Measurements from ENCODE around the gene HPS1. TPM values are rescaled to one million over a fixed set of nuclear protein-coding genes. Genes with fewer than 3 reads are reported as not detected.

The HPS1 gene
- total and polyA plus RNA-seq, 10 of the 15 experiments (the other 5 are each of a cell fraction or from before 2014, with no cell fraction given), result 27.1 to 138 (median 54.8) TPM

DNA sequence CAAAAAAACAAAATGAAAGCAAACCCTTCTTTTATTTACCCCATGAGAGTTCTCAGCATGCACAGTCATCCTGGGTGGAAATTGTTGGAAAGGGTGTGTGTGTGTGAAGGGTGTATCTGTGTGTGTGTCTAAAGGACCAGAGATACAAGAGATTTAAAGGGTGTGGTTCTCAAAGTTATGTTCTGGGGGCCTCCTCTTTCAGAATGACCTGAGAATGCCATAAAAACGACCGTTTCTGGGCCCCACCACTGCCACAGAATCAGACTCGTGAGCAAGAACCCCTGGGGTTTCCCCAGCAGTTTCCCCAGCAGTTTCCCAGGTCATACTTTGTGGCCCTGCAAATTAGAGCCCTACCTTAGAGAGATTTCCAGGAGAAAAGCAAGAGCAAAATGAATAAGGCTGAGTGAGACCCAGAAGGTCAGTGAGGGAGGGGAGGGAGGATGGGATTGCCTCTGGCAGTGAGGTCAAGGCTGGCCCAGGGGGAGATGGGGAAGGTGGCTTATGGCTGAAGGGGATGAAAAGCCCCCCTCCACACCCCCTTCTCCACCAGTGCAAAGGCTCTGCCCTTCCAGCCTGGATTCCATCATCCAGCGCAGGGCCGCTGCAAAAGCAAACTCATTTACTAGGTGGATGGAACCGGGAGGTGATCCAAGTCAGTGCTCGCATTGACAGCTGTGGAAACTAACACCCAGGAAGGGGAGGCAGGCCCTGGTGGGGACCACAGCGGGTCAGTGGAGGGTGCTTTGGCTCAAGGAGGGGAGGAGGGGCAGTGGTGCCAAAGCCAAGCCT, 42.0 kb downstream of the HPS1 start:
- in situ Hi-C loops (cut with MboI) (no loop called here), intact Hi-C loops (cut with micrococcal nuclease; ENCODE audit: unreplicated experiment) (no loop called here)
- POLR2A ChIA-PET, result interaction anchor here (1.0 to 1.3 kb wide), 2 partner anchors 21 to 41 kb away, joined by 3 read pairs; no protein-coding TSS in a partner anchor
- Histone ChIP-seq H2AFZ (ENCODE audit: control insufficient read depth, low read depth, low read length) (peak overlapping the region; percentile 20), H3K4me1 (ENCODE audit: control insufficient read depth, insufficient read depth, low read length) (peaks cover 29% of the 10 kb centered on the region), H3K4me3 (peak overlapping the region; percentile 37; the same call in 1 of the 2 replicates), H4K20me1 (ENCODE audit: control insufficient read depth, insufficient read depth) (no peaks in the 10 kb centered on the region), H3K9me3 (replicated peaks; ENCODE audit: control insufficient read depth, insufficient read depth, low read length) (no peaks in the 10 kb centered on the region), H3K9ac (ENCODE audit: control insufficient read depth, insufficient read depth, low read length) (peak overlapping the region; percentile 22), H3K79me2 (ENCODE audit: control insufficient read depth, insufficient read depth, low read length) (no peaks in the 10 kb centered on the region), H3K27ac (ENCODE audit: control insufficient read depth, insufficient read depth) (peak overlapping the region; percentile 72), H3K4me2 (ENCODE audit: control insufficient read depth, insufficient read depth) (peak overlapping the region; percentile 64), H3K27me3 (replicated peaks in 1 of 2; ENCODE audit: control insufficient read depth in 2 of 2, insufficient read depth in 2 of 2, low read length in 1 of 2) (no peaks in the 10 kb centered on the region), H3K36me3 (ENCODE audit: control insufficient read depth in 2 of 2, insufficient read depth in 2 of 2, low read length in 1 of 2) (no peaks in the 10 kb centered on the region)
- WGBS (ENCODE audit: insufficient coverage, insufficient replicate concordance, low lambda C conversion rate, missing lambda C conversion rate), result 52% methylated on average over 8 of the region's 8 CpGs
- SMC1A ChIA-PET (ENCODE audit: uncharacterized antibody, unreplicated experiment), result interaction anchor here (0.8 to 2.3 kb wide), 6 partner anchors 8 to 236 kb away, joined by 3 to 11 read pairs (median 4); partner anchors contain the start of gene PYROXD2
- FAIRE-seq (no peak), DNase-seq (ENCODE audit: low read depth, low spot score) (no peak), ATAC-seq (peak; percentile 76)
- no TSS peak for BruUV-seq (replicated peaks)
- CTCF ChIA-PET, result interaction anchor here (0.7 to 1.8 kb wide), 6 partner anchors 9 to 160 kb away, joined by 3 to 16 read pairs (median 3); no protein-coding TSS in a partner anchor
- RAD21 ChIA-PET (ENCODE audit: unreplicated experiment), result interaction anchor here (0.9 to 1.6 kb wide), 6 partner anchors 10 to 263 kb away, joined by 3 to 7 read pairs (median 4); partner anchors contain the start of gene PYROXD2
- TF ChIP-seq TCF12 (IDR thresholded peaks at IDR 0.05; ENCODE audit: low read depth, low read length) (0 out of 2 replicates have a peak, but pooled peaks have one; percentile 25), ZSCAN29 (IDR thresholded peaks at IDR 0.05) (no peak), ZNF207 (IDR thresholded peaks at IDR 0.05; ENCODE audit: borderline replicate concordance) (no peak), ATF7 (IDR thresholded peaks at IDR 0.05; ENCODE audit: low read depth) (0 out of 2 replicates have a peak, but pooled peaks have one; percentile 12), RELA (IDR thresholded peaks at IDR 0.05; ENCODE audit: borderline replicate concordance, partially characterized antibody) (peak; percentile 64), MLLT1 (IDR thresholded peaks at IDR 0.05) (no peak), WRNIP1 (IDR thresholded peaks at IDR 0.05; ENCODE audit: borderline replicate concordance, low read depth, low read length) (no peak), USF2 (IDR thresholded peaks at IDR 0.05; ENCODE audit: borderline replicate concordance, low read depth, low read length) (no peak), SMARCA5 (IDR thresholded peaks at IDR 0.05) (no peak), NFIC (IDR thresholded peaks at IDR 0.05; ENCODE audit: low read depth, low read length) (0 out of 2 replicates have a peak, but pooled peaks have one; percentile 43), CREB1 (IDR thresholded peaks at IDR 0.05; ENCODE audit: low read depth) (0 out of 2 replicates have a peak, but pooled peaks have one; percentile 27), BHLHE40 (IDR thresholded peaks at IDR 0.05; ENCODE audit: borderline replicate concordance in 1 of 2, low read depth in 2 of 2, low read length in 1 of 2) (peak; percentile 84 to 88), SKIL (IDR thresholded peaks at IDR 0.05; ENCODE audit: low read depth, poor library complexity, severe bottlenecking) (peak; percentile 34)
